NCI-H1436 (cell line): Measurements from ENCODE around the gene TAF3.

Experiments
- DNase-seq: peaks from one replicate; lab custom pipeline; 2025; lab: John Stamatoyannopoulos, UW

TAF3 gene

DNA sequence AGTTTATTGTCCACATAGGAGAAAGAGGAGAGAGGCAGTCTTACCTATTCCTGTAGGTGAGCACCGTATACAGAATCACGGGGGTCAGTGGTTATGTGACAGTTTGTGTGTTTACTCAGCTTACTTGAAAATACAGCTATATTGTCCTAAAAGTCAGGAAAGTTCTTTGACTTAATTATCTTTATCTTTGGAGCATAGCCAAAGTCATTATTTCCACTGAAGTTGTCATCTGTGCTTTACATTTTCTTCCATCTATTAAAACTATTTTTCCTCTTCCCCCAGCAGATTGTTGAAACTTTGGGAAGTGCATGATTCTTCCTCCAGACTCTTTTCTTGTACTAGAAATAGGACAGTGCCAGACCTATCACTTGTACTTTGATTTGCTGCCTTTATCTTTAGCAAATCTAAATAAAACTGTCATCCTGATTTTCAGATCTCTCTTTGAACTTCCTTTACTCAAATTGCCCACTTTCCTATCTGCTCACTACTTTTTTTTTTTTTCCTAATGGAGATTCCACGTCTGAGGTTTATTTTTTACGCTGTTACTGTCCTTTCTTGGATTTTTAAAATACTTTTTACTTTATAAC, 58.3 kb downstream of the TAF3 start:
- no peak for DNase-seq

DNA sequence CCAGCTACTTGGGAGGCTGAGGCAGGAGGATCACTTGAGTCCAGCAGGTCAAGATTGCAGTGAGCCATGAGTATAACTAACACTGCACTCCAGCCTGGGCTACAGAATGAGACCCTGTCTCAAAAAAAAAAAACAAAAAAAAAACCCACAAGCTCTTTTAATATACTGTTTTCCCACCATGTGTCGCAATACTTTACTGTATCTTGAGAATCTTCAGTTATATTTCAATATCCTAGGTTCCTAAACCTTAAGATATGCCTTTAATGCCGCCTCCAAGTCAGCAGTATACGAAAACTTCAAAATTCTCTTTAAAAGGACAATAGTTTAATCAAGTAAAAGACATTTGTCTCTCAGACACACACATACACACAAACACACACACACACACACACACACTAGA, 62.8 kb downstream of the TAF3 start:
- no peak for DNase-seq

DNA sequence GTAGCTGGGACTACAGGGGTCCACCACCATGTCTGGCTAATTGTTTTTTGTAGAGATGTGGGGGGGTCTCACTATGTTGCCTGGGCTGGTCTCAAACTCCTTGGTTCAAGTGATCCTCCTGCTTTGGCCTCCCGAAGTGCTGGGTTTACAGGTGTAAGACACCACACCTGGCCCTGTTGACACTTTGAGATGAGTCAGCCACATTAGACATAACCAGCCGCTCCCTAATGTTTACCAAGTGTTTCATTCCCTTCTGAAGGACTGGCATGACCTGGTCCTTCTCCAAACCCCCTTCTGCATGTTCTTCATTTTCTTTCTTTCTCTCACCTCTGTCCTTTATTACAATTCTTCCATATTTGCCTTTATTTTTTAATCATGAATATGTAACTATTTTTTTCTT, 67.8 kb downstream of the TAF3 start:
- DNase-seq = no peak

DNA sequence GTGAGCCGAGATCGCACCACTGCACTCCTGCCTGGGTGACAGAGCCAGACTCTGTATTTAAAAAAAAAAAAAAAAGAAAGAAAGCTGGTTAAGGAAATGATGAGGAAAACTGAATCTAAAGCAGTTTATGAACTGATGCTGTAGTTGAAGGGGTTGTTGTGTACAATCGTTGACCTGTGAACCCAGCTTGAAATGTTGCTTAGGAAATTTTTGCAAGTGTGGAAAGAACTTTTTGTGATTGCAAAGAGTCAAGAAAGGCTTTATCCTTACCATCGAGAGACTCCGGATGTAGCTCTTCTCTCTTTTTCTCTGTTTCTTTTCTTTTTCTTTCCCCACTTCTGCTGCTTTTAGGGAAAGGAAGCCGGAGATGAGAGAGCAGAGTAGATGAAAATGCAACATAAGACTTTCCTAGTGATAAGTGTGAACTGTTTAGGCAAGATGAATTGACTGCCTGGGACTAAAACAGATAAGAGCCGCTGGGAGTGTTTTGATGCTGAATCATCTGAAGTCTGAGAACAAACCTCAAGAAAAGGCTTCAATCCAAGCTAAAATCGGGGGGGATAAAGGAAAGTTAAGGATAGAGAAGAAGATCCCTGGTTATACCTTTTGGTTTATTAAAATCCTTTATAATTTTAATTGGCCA, 69.0 kb downstream of the TAF3 start:
- DNase-seq = no peak

DNA sequence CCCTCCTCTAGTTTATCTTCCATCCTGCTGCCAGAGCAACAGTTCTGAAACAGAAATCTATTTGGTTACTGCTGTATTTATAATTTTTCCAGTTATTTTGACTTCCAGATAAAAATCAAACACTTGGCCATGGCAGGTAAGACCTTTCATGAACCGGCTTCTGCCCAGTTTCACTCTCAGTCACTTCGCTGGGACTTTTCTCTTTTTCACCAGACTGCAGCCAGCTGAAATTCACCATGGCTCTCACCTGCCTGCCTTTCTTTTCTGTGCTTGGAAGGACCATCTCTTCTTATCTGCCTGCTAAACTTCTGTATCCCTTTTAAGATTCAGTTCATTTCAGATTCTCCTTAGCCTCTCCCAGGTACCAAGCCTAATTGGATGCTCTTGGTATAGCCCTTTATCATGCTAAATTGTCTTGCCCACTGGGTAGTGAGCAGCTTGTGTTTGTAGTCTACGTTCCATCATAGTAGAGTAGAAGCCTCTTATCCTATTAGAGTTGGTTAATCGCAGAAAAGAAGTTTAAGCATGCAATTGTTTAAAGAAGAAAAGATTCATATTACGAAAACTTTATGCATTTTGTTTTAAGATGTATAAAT, 71.7 kb downstream of the TAF3 start:
- no peak for DNase-seq

DNA sequence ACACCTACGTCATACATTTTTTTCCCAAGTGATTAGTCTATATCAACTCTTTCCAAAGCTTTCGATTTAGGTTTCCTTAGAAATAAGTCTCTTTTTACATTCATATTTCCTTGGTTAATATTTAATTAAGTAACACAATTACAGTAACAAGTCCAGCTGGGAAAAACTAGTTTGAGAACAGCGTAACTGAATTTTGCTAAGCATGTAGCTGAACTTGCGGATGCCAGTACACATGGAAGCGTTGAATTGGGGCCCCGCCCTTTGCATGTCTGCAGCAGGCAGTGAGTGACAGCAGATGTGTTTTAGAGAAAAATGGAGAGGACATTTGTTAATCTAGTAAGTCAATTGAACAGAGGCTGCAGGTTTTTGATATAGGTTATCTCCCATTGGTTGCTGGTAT, 72.5 kb downstream of the TAF3 start:
- DNase-seq = no peak

DNA sequence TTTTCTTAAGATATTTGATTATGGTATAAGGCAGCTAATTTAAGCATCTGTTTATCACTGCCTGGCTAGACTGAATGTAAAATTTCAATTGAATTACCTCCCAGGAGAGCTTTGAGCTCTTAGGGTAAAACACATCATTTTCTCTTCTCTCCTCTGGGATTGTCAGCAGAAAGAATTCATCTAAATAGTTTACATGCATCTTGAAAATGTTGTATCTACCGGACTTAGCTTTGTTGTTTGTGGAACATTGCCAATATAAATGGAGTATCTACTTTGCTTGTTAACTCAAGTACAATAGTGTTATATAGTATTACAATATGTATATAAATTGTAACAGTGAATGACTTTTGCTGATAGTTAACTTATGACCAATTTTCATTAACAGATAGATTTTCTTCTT, 73.3 kb downstream of the TAF3 start:
- no peak for DNase-seq

DNA sequence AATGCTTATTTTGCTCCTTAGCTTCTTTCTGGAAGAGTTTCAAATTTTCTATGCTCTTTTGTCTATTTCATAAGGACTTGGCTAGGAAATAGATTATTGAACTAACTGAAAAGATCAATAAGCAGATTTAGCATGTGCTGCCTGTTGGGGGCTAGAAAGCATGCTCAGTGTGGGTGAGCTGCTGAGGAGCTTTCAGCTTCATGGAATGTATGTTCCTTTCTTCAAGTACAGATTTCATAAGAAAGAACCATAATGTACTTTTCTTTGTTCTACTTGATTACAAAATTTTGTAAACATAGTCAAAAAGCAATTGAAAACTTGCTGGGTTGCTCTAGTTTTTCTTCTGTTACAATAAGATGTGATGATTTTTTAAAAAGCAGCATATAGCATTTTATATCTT, 73.8 kb downstream of the TAF3 start:
- no peak for DNase-seq

DNA sequence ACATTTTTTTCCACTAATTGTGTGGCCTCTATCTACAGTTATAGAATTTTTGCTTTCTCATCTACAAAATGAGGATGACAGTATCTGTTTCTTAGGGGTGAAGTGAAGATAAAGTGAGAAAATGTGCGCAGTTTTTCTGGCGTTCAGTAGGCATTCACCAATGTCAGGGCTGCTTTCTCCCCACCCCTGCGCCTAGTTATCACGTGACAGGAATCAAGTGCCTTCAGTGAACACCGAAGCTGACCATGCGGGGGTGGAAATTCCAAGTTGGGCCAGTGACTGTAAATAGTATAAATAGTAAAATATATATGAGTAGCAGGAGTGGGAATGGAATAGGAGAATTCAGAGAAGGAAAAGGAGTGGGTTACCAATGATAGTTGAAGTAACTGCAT, 77.4 kb downstream of the TAF3 start:
- DNase-seq = no peak

DNA sequence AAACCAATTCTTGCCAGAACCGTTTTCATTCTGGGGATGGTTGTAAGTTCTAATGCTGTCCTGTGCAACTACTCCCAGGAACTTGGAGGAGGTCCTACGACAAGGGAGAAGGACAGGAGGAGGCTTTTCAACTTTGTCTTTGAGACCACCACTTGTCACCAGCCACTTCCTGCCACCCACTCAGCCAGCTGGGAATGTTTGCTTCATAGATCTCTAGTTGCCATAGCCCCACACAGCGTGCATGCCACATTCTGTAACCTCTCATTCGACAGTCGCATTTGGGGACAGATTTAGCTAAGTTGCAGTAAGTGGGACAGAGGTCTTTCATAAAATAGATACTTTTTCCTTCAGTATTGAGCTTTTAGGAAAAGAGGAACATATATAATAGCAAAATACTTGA, 78.0 kb downstream of the TAF3 start:
- no peak for DNase-seq

DNA sequence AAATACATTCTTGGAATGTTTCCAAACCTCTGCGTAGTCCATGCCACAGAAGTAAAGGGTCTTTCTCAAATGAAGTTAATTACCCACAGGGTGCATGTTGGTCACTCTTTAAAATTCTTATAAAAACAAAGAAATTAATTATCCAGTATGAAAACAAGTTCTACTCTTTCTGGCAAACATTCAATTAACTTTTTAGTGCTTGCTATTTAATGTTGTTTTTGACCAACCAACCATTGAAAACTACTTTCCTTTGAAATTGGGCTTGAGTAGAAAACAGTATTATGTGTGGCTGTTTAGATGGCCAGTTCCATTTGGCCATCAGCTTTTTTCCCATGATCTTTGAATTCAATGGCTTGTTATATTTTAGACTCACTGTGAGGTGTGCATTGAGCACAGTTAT, 83.0 kb downstream of the TAF3 start:
- no peak for DNase-seq

DNA sequence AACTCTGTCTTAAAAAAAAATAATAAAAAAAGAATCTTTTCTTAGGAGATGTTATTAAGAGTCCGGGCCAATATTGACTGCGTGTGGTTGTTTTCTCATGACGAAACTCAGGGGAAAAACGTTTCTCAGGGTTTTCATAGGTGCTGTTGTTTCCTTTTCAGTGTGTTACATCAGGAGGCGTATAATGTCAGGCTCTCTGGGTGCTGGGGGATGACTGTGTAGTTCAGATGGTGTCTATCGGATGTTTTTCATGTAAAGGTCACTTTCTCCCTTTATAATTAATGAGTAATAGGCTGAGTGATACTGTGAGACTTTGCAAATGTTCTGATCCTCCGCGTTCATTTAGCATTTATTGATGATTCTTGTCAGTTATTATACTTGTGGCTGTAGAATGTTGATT, 84.1 kb downstream of the TAF3 start:
- DNase-seq = no peak

DNA sequence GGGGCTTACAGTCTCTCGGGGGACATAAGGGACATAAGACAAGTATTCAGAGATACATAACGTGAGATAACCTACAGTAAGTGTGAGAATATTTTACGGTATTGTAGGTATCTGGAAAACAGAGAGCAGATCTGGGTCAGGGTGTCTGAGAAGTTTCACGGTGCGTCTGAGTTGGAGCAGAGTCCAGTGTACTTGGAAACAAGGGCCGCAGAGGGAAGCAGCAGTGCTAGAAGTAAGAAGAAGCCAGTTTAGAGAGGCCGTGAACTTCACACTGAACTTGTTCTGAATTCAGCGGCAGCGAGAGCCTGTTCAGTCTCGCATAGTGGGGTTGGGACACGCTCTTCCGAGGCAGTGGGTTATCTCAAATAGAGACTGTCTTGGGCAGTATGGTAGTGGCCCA, 85.5 kb downstream of the TAF3 start:
- DNase-seq = no peak

DNA sequence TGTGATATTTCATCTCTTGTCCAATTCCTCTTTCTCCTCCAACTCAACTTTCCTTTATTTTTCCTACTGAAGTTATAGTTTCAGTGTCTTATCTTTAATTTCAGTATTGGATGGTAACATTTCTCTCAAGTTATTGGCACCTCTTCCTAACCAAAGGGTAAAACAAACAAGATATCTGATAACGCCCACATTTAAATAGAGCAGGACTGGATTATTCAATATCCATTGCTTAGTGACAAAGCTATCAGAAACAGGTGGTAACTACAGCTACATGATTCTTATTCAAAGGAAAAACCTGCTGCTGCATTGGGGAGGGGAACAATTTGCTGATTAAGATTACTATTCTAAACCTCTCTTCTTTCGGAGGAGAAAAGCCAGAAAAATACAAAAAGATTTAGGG, 87.8 kb downstream of the TAF3 start:
- DNase-seq = no peak

DNA sequence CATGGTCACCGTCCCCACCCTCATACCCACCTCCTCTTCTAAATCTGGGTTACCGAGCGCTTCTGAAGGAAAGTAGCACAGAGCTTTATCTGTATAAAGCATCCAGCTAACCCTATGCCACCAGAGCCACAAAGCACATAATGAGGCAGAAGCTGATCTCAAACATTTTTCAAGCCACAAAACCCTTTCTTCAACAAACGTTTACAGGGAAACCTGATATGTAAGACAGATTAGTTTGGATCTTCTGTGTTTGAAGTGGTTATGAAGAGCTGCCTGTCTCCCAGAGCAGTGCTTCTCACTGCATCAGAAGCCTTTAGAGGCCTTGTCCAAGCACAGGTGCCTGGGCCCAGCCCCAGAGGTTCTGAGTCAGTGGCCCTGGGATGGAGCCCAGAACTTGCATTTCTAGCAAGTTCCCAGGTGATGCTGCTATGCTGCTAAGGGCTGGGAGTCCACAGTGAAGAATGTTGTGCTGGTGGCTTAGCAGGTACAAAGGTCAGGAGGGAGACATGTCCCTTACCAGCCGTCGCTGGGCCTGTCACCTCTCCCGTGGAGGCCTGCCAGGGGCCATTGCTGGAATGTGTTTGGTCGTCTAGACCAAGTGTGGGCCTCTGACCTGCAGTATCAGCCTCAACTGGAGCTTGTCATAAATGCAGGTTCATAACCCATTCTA, 90.4 kb downstream of the TAF3 start:
- no peak for DNase-seq

DNA sequence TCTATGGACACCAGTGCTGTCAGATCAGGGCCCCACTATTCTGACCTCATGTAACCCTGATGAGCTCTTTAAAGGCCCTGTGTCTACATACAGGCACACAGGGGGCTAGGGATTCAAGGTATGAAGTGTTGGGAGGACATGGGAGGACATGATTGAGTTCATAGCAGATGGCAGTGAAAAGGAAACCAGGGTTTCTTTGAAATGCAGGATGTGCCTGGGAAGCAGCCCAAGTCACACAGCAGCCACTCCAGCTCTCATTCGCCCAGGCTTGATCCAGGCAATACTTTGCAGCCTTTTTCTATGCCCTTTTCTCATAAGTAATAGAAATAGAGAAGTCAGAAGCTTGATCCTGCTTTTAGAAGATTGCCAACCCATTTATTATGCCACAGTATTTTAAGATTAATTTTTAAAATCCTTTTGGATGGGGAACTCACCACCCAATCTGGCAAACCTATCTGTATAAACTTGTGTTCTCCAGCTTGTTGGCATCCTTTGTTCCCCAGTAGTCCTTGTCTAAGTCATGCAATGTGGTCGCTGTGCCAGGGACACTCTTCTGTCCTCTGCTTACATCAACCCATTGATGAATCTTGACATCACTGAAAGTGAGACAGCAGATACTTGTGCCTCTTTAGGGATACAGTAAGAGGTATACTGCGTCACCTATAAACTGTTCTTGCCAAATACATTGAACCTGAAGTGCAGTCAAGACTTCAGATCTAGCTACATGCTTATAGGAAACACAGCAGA, 95.0 kb downstream of the TAF3 start:
- DNase-seq = no peak

DNA sequence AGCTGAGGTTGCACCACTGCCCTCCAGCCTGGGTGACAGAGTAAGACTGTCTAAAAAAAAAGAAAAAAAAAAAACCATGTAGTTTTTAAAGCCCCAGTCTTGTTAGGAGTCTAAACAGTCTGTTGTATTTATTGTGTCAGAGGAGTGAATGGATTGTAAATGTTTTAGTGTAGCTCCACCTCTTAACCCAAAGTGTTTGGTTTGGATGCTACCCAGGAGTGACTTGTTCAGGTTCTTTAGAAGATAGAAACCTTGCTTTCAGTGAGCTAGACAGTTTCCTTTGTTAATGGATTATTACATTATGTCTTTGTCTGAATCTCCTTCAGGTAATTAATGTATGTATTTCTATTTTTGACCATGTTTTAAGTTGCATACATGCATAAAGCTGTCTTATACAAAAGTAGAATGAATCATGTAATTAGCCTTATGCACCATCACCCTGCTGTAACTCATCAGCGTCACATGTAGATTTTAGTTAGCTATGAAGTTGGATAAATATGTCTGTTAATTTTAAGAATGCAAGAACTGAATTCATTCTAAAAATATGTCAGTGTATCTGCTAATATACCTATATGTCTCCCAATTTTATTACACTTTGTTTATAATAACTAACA, 97.7 kb downstream of the TAF3 start:
- DNase-seq = peak; percentile 42

DNA sequence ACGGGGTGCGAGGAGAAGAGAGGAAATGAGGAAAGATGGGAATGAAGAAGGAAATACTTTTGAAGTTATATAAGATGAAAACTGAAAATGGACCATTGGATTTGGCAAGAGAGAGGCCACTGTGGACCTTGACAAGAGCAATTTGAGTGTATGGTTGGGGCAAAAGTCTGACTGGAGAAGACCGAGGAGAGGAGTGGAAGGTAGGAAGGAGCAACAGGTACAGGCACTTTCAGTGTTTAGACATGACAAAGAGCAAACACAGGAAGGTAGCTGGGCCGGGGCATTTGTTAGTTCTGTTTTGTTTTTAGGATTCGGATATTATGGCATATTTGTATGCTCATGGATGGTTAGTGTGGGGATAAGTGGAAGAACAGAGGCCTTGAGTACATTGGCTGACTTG, 99.4 kb downstream of the TAF3 start:
- DNase-seq = no peak

DNA sequence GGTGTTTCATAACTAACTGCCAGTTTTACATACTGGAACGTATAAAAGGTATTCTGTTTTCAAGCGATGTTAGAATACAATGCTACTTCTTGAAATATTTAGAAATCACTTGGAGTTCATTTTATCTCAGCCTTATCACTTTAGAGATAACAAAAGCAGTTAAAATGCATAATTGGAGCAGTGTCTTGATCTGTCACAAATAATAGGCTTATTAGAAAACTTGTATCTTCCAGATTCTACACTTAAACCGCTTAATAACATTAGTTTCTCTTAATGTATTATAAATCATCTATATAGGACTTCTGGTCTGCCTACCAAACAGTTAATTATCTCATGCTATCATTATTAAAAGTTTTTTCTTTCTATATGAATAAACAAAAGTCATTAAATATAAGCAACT, 104.4 kb downstream of the TAF3 start:
- no peak for DNase-seq

DNA sequence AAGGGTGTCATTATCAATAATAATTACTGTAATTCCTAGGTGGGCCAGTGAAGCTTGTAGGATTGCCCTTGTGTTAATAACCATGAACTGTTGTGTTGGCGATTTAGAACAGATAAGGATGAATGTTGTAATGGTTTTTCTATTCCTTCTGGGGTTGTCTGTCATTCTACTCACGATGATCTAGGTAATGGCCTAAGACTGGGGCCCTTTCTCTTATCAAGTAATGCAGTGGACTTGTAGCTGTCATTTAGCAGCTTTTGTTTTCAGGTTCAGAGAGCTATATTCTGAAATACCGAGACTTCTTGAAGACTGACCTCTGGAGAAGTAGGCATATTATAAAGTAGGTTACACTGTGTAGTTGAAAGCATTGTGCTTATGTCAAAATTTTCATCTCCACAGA, 110.2 kb downstream of the TAF3 start:
- no peak for DNase-seq

DNA sequence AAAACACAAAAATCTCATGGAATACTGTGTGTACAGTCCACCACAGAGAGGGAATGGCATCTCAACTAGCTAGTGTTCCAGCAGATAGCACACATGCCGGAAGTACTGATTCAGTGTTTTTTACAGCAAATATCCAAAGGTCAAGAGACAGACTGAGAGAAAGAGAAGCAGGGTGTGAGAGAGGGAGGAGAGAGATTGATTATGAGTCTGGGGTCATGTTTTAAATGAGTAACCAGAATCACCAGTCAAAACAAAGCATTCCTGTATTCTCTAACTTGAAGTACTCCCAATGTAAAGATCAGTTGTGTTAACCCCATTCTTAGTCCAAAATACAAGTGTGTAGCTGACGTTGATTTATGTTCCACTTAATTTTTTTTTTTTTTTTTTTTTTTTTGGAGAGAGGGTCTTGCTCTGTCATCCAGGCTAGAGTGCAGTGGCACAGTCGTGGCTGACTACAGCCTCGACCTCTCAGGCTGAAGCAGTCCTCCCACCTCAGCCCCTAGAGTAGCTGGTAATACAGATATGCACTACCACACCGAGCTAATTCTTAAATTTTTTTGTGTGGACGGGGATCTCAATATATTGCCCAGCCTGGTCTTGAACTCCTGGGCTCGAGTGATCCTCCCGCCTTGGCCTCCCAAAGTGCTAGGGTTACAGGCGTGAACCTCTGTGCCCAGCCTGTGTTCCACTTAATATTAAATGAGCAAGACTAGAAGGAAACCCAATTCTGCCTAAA, 114.2 kb downstream of the TAF3 start:
- DNase-seq = no peak

DNA sequence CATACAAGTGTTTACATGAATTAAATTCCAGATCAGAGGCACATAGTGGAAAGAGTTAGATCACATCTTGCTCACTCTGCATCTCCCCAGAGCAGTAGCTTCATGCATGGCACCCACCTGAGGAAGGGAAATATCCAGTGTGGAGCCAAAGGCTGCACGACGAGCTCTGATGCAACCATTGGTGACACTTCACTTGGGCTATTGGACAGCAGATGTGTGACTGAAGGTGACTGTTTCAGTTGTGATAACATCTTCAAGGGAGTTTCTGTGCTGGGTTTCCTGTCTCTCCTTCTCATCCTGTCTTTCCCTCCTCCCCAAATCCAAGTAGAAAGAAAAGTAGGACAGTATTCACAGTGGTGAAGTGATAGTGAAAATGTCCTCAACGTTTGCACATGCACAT, 115.0 kb downstream of the TAF3 start:
- DNase-seq = no peak
